HEK293 (cell line): ENCODE results near the gene COL9A3.
"Not testable (repeated sequence)": the region's sequence is repeated elsewhere in the genome, so short reads cannot be mapped to it uniquely, and the experiment has no call there.

Source experiments
- CTCF ChIA-PET: fragments of 350-600 bp; formaldehyde crosslinking; extraction: SDS; loops from one replicate; lab custom pipeline; 2021; ENCODE audit warnings: antibody characterized with exemption; lab: Yijun Ruan, JAX
- POLR2A ChIA-PET: fragments of 300-600 bp; formaldehyde crosslinking; extraction: SDS; loops from one replicate; lab custom pipeline; 2020; ENCODE audit warnings: antibody characterized with exemption, inconsistent platforms; lab: Yijun Ruan, JAX
- H3K27ac ChIP-seq: fragments of 200-500 bp; sonication (Bioruptor generic); 2 replicates; pipeline ENCODE4 v1.5.1; 2014; ENCODE audit warnings: low read depth, low read length, control low read depth, inconsistent platforms; ENCODE audit errors: extremely low read depth
- H3K36me3 ChIP-seq, 2 experiments: fragments of 200-500 bp in 1 of 2; sonication (Bioruptor generic) in 1 of 2; 1 replicate in 1 of 2; 2 replicates in 1 of 2; pipeline ENCODE4 v1.5.1; 2014 to 2017; ENCODE audit warnings: inconsistent platforms in 2 of 2, low read length in 2 of 2; ENCODE audit not compliant: control insufficient read depth in 2 of 2, insufficient read depth in 1 of 2
- H3K4me1 ChIP-seq: fragments of 200-500 bp; sonication (Bioruptor generic); 2 replicates; pipeline ENCODE4 v1.5.1; 2014; ENCODE audit warnings: mild to moderate bottlenecking, low read length, inconsistent platforms; ENCODE audit not compliant: control insufficient read depth, insufficient read depth
- H3K4me3 ChIP-seq: 2 replicates; pipeline ENCODE4 v1.5.1; 2011; ENCODE audit warnings: low read depth, mild to moderate bottlenecking, control low read depth, low read length, moderate library complexity
- H3K9me3 ChIP-seq: fragments of 200-500 bp; sonication (Bioruptor generic); 2 replicates; pipeline ENCODE4 v1.5.1; 2014; ENCODE audit warnings: low read depth, low read length, inconsistent platforms; ENCODE audit not compliant: control insufficient read depth, insufficient read depth
- CTCF ChIP-seq: fragments of 450-650 bp; formaldehyde crosslinking; IDR thresholded peaks from 2 replicates; pipeline ENCODE4 v1.5.1; 2016; ENCODE audit warnings: missing biosample characterization, missing genetic modification characterization
- IKZF3 ChIP-seq: fragments of 450-650 bp; IDR thresholded peaks from 2 replicates; pipeline ENCODE4 v1.5.0; 2018; ENCODE audit warnings: missing biosample characterization, mild to moderate bottlenecking, missing genetic modification characterization, moderate library complexity
- INSM2 ChIP-seq: fragments of 450-650 bp; formaldehyde crosslinking; IDR thresholded peaks from 2 replicates; pipeline ENCODE4 v1.5.1; 2016; ENCODE audit warnings: missing biosample characterization, missing genetic modification characterization
- KLF16 ChIP-seq: fragments of 450-650 bp; formaldehyde crosslinking; IDR thresholded peaks from 2 replicates; pipeline ENCODE4 v1.5.1; 2017; ENCODE audit warnings: missing biosample characterization, missing genetic modification characterization
- KLF7 ChIP-seq: fragments of 450-650 bp; formaldehyde crosslinking; IDR thresholded peaks from 2 replicates; pipeline ENCODE4 v1.5.1; 2016; ENCODE audit warnings: missing biosample characterization, missing genetic modification characterization, borderline replicate concordance
- KLF8 ChIP-seq: fragments of 450-650 bp; formaldehyde crosslinking; IDR thresholded peaks from 2 replicates; pipeline ENCODE4 v1.5.1; 2016; ENCODE audit warnings: missing biosample characterization, missing genetic modification characterization
- TRIM28 ChIP-seq: IDR thresholded peaks from 2 replicates; pipeline ENCODE4 v1.6.1; 2011; ENCODE audit warnings: low read length, control low read depth, borderline replicate concordance
- ZBTB8A ChIP-seq: fragments of 450-650 bp; formaldehyde crosslinking; IDR thresholded peaks from 2 replicates; pipeline ENCODE4 v1.5.1; 2016; ENCODE audit warnings: missing biosample characterization, missing genetic modification characterization
- ZFP41 ChIP-seq: fragments of 450-650 bp; formaldehyde crosslinking; IDR thresholded peaks from 2 replicates; pipeline ENCODE4 v1.5.1; 2016; ENCODE audit warnings: missing biosample characterization, missing genetic modification characterization, borderline replicate concordance
- ZNF16 ChIP-seq: fragments of 450-650 bp; formaldehyde crosslinking; IDR thresholded peaks from 2 replicates; pipeline ENCODE4 v1.5.1; 2016; ENCODE audit warnings: low read depth, missing biosample characterization, missing genetic modification characterization
- ZNF2 ChIP-seq: fragments of 450-650 bp; formaldehyde crosslinking; IDR thresholded peaks from 2 replicates; pipeline ENCODE4 v1.5.1; 2016; ENCODE audit warnings: missing biosample characterization, missing genetic modification characterization
- ZNF350 ChIP-seq: fragments of 450-650 bp; formaldehyde crosslinking; IDR thresholded peaks from 2 replicates; pipeline ENCODE4 v1.5.0; 2017; ENCODE audit warnings: missing biosample characterization, mild to moderate bottlenecking, missing genetic modification characterization
- ZNF426 ChIP-seq: fragments of 450-650 bp; formaldehyde crosslinking; IDR thresholded peaks from 2 replicates; pipeline ENCODE4 v1.5.1; 2017; ENCODE audit warnings: missing biosample characterization, missing genetic modification characterization, mild to moderate bottlenecking, inconsistent platforms, moderate library complexity
- ZNF596 ChIP-seq: fragments of 450-650 bp; IDR thresholded peaks from 2 replicates; pipeline ENCODE4 v1.5.0; 2018; ENCODE audit warnings: missing biosample characterization, mild to moderate bottlenecking, missing genetic modification characterization, moderate library complexity
- ZNF654 ChIP-seq: fragments of 450-650 bp; formaldehyde crosslinking; IDR thresholded peaks from 2 replicates; pipeline ENCODE4 v1.5.1; 2016; ENCODE audit warnings: low read depth, missing biosample characterization, missing genetic modification characterization
- ZSCAN5A ChIP-seq: fragments of 450-650 bp; formaldehyde crosslinking; IDR thresholded peaks from 2 replicates; pipeline ENCODE4 v1.5.1; 2016; ENCODE audit warnings: missing biosample characterization, missing genetic modification characterization
- TF ChIP-seq, protein P1 (sequence below): fragments of 450-650 bp; formaldehyde crosslinking; IDR thresholded peaks from 2 replicates; pipeline ENCODE4 v1.5.1; 2017; ENCODE audit warnings: missing biosample characterization, missing genetic modification characterization
- TF ChIP-seq, protein P2 (sequence below): fragments of 450-650 bp; formaldehyde crosslinking; IDR thresholded peaks from 2 replicates; pipeline ENCODE4 v1.5.1; 2016; ENCODE audit warnings: missing biosample characterization, missing genetic modification characterization
- TF ChIP-seq, protein P3 (sequence below): fragments of 450-650 bp; formaldehyde crosslinking; IDR thresholded peaks from 2 replicates; pipeline ENCODE4 v1.5.1; 2016; ENCODE audit warnings: missing biosample characterization, missing genetic modification characterization

Gene COL9A3

GRCh38 chr20:62873280-62873679, 56.4 kb downstream of the COL9A3 start (continued):
- TF ChIP-seq, protein P1, sequence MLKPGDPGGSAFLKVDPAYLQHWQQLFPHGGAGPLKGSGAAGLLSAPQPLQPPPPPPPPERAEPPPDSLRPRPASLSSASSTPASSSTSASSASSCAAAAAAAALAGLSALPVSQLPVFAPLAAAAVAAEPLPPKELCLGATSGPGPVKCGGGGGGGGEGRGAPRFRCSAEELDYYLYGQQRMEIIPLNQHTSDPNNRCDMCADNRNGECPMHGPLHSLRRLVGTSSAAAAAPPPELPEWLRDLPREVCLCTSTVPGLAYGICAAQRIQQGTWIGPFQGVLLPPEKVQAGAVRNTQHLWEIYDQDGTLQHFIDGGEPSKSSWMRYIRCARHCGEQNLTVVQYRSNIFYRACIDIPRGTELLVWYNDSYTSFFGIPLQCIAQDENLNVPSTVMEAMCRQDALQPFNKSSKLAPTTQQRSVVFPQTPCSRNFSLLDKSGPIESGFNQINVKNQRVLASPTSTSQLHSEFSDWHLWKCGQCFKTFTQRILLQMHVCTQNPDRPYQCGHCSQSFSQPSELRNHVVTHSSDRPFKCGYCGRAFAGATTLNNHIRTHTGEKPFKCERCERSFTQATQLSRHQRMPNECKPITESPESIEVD (tag by site-specific recombination), result no peak
- TF ChIP-seq KLF8 (tag by site-specific recombination) (no peak), ZFP41 (tag by site-specific recombination) (no peak), KLF16 (tag by site-specific recombination) (no peak), ZNF350 (tag by site-specific recombination) (no peak), ZSCAN5A (no peak), TRIM28 (no peak), ZNF2 (tag by site-specific recombination) (no peak), KLF7 (no peak), ZNF596 (tag by site-specific recombination) (no peak), INSM2 (tag by site-specific recombination) (no peak), ZNF16 (tag by site-specific recombination) (no peak), ZNF426 (tag by site-specific recombination) (no peak)
- TF ChIP-seq, protein P2, sequence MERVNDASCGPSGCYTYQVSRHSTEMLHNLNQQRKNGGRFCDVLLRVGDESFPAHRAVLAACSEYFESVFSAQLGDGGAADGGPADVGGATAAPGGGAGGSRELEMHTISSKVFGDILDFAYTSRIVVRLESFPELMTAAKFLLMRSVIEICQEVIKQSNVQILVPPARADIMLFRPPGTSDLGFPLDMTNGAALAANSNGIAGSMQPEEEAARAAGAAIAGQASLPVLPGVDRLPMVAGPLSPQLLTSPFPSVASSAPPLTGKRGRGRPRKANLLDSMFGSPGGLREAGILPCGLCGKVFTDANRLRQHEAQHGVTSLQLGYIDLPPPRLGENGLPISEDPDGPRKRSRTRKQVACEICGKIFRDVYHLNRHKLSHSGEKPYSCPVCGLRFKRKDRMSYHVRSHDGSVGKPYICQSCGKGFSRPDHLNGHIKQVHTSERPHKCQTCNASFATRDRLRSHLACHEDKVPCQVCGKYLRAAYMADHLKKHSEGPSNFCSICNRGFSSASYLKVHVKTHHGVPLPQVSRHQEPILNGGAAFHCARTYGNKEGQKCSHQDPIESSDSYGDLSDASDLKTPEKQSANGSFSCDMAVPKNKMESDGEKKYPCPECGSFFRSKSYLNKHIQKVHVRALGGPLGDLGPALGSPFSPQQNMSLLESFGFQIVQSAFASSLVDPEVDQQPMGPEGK (tag by site-specific recombination), result no peak

DNA sequence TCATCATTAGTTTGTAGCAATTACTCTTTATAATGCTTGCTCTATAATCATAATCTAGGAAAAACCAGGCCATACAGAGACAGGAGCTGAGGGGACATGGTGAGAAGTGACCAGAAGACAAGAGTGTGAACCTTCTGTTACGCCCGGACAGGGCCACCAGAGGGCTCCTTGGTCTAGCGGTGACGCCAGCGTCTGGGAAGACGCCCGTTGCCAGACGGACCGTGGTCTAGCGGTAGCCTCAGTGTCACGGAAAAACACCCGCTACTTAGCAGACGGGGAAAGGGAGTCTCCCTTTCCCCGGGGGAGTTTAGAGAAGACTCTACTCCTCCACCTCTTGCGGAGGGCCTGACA, 56.8 kb downstream of the COL9A3 start:
- H3K36me3 ChIP-seq, H3K4me1 ChIP-seq, H3K4me3 ChIP-seq, H3K9me3 ChIP-seq, H3K27ac ChIP-seq: not testable (repeated sequence)
- POLR2A ChIA-PET, result interaction anchor here (0.8 to 0.9 kb wide), 2 partner anchors 12 to 49 kb away, joined by 3 read pairs; partner anchors contain the start of gene TCFL5
- peak; percentile 81 for TF ChIP-seq ZBTB8A (tag by site-specific recombination)
- TF ChIP-seq, protein P3, sequence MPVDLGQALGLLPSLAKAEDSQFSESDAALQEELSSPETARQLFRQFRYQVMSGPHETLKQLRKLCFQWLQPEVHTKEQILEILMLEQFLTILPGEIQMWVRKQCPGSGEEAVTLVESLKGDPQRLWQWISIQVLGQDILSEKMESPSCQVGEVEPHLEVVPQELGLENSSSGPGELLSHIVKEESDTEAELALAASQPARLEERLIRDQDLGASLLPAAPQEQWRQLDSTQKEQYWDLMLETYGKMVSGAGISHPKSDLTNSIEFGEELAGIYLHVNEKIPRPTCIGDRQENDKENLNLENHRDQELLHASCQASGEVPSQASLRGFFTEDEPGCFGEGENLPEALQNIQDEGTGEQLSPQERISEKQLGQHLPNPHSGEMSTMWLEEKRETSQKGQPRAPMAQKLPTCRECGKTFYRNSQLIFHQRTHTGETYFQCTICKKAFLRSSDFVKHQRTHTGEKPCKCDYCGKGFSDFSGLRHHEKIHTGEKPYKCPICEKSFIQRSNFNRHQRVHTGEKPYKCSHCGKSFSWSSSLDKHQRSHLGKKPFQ, result peak; percentile 92
- TF ChIP-seq CTCF (tag by site-specific recombination), result peak; percentile 23; the same call in 1 of the 2 replicates
- TF ChIP-seq IKZF3 (tag by site-specific recombination), result peak; percentile 54; the same call in 1 of the 2 replicates
- TF ChIP-seq ZNF654 (tag by site-specific recombination), result peak; percentile 37
- CTCF ChIA-PET, result interaction anchor here (0.8 to 1.8 kb wide), 7 partner anchors 11 to 51 kb away, joined by 3 to 8 read pairs (median 5); no protein-coding TSS in a partner anchor
